ENCODE data around the gene DNAJB13. TPM values are rescaled to one million over a fixed set of nuclear protein-coding genes. Genes with fewer than 3 reads are reported as not detected.

Gene DNAJB13
- total and polyA plus RNA-seq, 2 donors (not counting 1 experiment from before 2014, with no cell fraction given), result 0.15 to 0.27 TPM

DNA sequence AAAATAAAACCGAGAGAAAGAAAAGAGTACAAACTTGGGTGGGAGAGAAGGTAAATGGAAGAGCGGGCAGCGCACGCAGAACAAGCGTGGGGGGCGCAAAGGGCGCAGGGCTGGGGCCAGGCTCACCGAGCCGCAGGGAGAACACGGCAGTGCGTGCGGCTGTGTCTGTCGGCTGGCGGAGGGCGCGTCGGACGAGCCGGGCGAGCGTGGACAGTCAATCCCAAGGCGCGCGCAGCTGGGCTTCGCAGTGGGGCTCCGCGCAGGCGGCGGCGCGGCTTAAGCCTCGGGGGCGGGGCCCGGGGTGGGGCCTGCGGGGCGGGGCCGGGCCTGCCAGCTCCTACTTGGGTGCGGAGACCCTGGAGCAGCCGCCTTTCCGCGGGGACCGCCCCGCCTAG lies 31.8 kb downstream of the DNAJB13 start, which contains the start of gene UCP2:
UCP2 (minus strand) TSS at position 249 of the 395 bp plus-strand sequence. CDS start 4,465 bp downstream, outside the sequence.
- no peak for DNase-seq
- Histone ChIP-seq H3K4me3 (ENCODE audit: control extremely low read depth in 1 of 5, extremely low read depth in 1 of 5, insufficient read depth in 1 of 5, low read depth in 2 of 5, low read length in 4 of 5) (peak within 1 kb of the TSS; percentile 86 to 100 (median 96)), H3K9ac (ENCODE audit: low read length) (peak within 1 kb of the TSS; percentile 97), H3K27me3 (replicated peaks in 1 of 4; ENCODE audit: control extremely low read depth in 1 of 4, control insufficient read depth in 3 of 4, insufficient read depth in 4 of 4, low read length in 3 of 4) (no peaks in the 10 kb centered on the region), H2AFZ (ENCODE audit: insufficient read depth, low read depth, low read length, poor library complexity, severe bottlenecking) (peak within 1 kb of the TSS; percentile 80), H4K20me1 (ENCODE audit: control insufficient read depth, insufficient read depth, low read length, poor library complexity, severe bottlenecking) (peaks cover 40% of the 10 kb centered on the region), H3K79me2 (ENCODE audit: control insufficient read depth, insufficient read depth, low read length) (peaks cover 54% of the 10 kb centered on the region), H3K4me2 (replicated peaks; ENCODE audit: low read depth, low read length, poor library complexity, severe bottlenecking) (peak within 1 kb of the TSS; percentile 96), H3K4me1 (ENCODE audit: control insufficient read depth in 2 of 2, insufficient read depth in 2 of 2, low read length in 2 of 2) (peaks cover 46 to 59% of the 10 kb centered on the region in 2 donors), H3K27ac (ENCODE audit: low read length in 2 of 2) (peak within 1 kb of the TSS; percentile 94 to 99), H3K36me3 (replicated peaks in 1 of 2; ENCODE audit: control extremely low read depth in 1 of 2, control insufficient read depth in 1 of 2, extremely low read depth in 1 of 2, insufficient read depth in 2 of 2, low read length in 1 of 2) (peaks cover 12 to 39% of the 10 kb centered on the region in 2 experiments), H3K9me3 (ENCODE audit: control extremely low read depth in 1 of 3, control insufficient read depth in 2 of 3, insufficient read depth in 1 of 3, low read length in 2 of 3) (no peaks in the 10 kb centered on the region)
- under 1% methylated on average over 42 of the region's 43 CpGs for WGBS (ENCODE audit: insufficient coverage)
- TF ChIP-seq EZH2 (IDR thresholded peaks at IDR 0.05; ENCODE audit: borderline replicate concordance, insufficient read depth, low read depth, low read length, poor library complexity, severe bottlenecking), result no peak
- TF ChIP-seq, protein P1, sequence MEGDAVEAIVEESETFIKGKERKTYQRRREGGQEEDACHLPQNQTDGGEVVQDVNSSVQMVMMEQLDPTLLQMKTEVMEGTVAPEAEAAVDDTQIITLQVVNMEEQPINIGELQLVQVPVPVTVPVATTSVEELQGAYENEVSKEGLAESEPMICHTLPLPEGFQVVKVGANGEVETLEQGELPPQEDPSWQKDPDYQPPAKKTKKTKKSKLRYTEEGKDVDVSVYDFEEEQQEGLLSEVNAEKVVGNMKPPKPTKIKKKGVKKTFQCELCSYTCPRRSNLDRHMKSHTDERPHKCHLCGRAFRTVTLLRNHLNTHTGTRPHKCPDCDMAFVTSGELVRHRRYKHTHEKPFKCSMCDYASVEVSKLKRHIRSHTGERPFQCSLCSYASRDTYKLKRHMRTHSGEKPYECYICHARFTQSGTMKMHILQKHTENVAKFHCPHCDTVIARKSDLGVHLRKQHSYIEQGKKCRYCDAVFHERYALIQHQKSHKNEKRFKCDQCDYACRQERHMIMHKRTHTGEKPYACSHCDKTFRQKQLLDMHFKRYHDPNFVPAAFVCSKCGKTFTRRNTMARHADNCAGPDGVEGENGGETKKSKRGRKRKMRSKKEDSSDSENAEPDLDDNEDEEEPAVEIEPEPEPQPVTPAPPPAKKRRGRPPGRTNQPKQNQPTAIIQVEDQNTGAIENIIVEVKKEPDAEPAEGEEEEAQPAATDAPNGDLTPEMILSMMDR (IDR thresholded peaks at IDR 0.05), result no peak
- POLR2A ChIA-PET, result interaction anchor here (0.5 to 8.8 kb wide), 15 partner anchors 11 to 598 kb away, joined by 3 to 155 read pairs (median 8); partner anchors contain the start of genes C2CD3, PPME1 and RAB6A
- H3K27me3 Mint-ChIP-seq, result no peaks in the 10 kb centered on the region
- intact Hi-C loops (cut with micrococcal nuclease), result loop anchor here (1.0 to 5.0 kb wide), 4 partner anchors 8 to 1760 kb away; partner anchors contain the start of genes C2CD3, INPPL1, PGM2L1 and PPME1
- CTCF ChIA-PET, result interaction anchor here (1.7 to 7.4 kb wide), 3 partner anchors 12 to 33 kb away, joined by 3 to 97 read pairs (median 63); no protein-coding TSS in a partner anchor
- no peaks in the 10 kb centered on the region for H3K9me3 Mint-ChIP-seq (ENCODE audit: insufficient read depth)
- H3K4me3 Mint-ChIP-seq, result peak within 1 kb of the TSS; percentile 99
- H3K27ac Mint-ChIP-seq, result peak within 1 kb of the TSS; percentile 99
- H3K4me1 Mint-ChIP-seq, result peaks cover 63% of the 10 kb centered on the region
- ATAC-seq (ENCODE audit: low read depth), result peak; percentile 53
